Activated T-cell treated with anti-CD3 and anti-CD28 coated beads, Interleukin-2, amount 50 U/mL, for 4 hours (primary cell): ENCODE measurements around the gene CD276. TPM values are rescaled to one million over a fixed set of nuclear protein-coding genes. Genes with fewer than 3 reads are reported as not detected.
A peak's percentile ranks its signal among the peaks of the same experiment; 100 is the strongest.
"Not testable (repeated sequence)": the region's sequence is repeated elsewhere in the genome, so short reads cannot be mapped to it uniquely, and the experiment has no call there.

Source experiments
- ATAC-seq, 2 donors: fragments of 200-7000 bp; cut with Tn5 transposase; one replicate each; pipeline ENCODE4 v1.10.0; 2021
- DNase-seq: peaks from one replicate; pipeline ENCODE4 v3.0.0-alpha.2; 2020
- H3K27me3 Mint-ChIP-seq: one replicate; pipeline ENCODE4 v1.8.0; 2021; ENCODE audit warnings: low read depth, mixed read lengths
- H3K36me3 Mint-ChIP-seq: one replicate; pipeline ENCODE4 v1.8.0; 2022; ENCODE audit warnings: mixed read lengths; ENCODE audit not compliant: insufficient read depth
- H3K4me1 Mint-ChIP-seq: one replicate; pipeline ENCODE4 v1.8.0; 2021; ENCODE audit warnings: low read depth, mixed read lengths
- H3K4me3 Mint-ChIP-seq: one replicate; pipeline ENCODE4 v1.8.0; 2021; ENCODE audit warnings: mild to moderate bottlenecking, moderate library complexity, mixed read lengths
- H3K9me3 Mint-ChIP-seq: one replicate; pipeline ENCODE4 v1.8.0; 2021; ENCODE audit warnings: mixed read lengths
- total RNA-seq, 3 donors: library from RNA; stranded (reverse); gene quantifications; one replicate each; pipeline ENCODE4 v1.2.1, GENCODE V29; 2021

Gene CD276
- total RNA-seq, 3 donors from 2014 or later, result 2.6 to 4.1 (median 3.1) TPM

GRCh38 chr15:73695773-73696640 is 11.8 kb downstream of the CD276 start:
- no peaks in the 10 kb centered on the region for H3K9me3 Mint-ChIP-seq
- no peak for DNase-seq
- no peaks in the 10 kb centered on the region for H3K36me3 Mint-ChIP-seq
- peak overlapping the region; percentile 2 for H3K4me3 Mint-ChIP-seq
- peaks cover 26% of the 10 kb centered on the region for H3K4me1 Mint-ChIP-seq
- ATAC-seq, result no peak
- H3K27me3 Mint-ChIP-seq, result peaks cover 48% of the 10 kb centered on the region

GRCh38 chr15:73696641-73697001 is 12.4 kb downstream of the CD276 start:
- Mint-ChIP-seq H3K27me3 (peaks cover 51% of the 10 kb centered on the region), H3K4me3 (no peak overlapping the region), H3K9me3 (no peaks in the 10 kb centered on the region), H3K36me3 (no peaks in the 10 kb centered on the region), H3K4me1 (peaks cover 26% of the 10 kb centered on the region)
- DNase-seq, result no peak
- ATAC-seq, result no peak

- H3K4me3 Mint-ChIP-seq, result peak overlapping the region; percentile 43
These were observed 12.9 kb downstream of the CD276 start for GRCh38 chr15:73697033-73697467.

GRCh38 chr15:73699249-73700040 is 15.3 kb downstream of the CD276 start:
- H3K9me3 Mint-ChIP-seq, result no peaks in the 10 kb centered on the region
- H3K27me3 Mint-ChIP-seq, result peaks cover 48% of the 10 kb centered on the region
- H3K4me1 Mint-ChIP-seq, result peaks cover 23% of the 10 kb centered on the region
- DNase-seq (no peak), ATAC-seq (no peak)
- no peak overlapping the region for H3K4me3 Mint-ChIP-seq
- H3K36me3 Mint-ChIP-seq, result no peaks in the 10 kb centered on the region

More at GRCh38 chr15:73697033-73697467, 12.9 kb downstream of the CD276 start:
- ATAC-seq (peak; percentile 84 to 90), DNase-seq (peak; percentile 57)
- no peaks in the 10 kb centered on the region for H3K36me3 Mint-ChIP-seq
- H3K27me3 Mint-ChIP-seq, result peaks cover 51% of the 10 kb centered on the region
- peaks cover 26% of the 10 kb centered on the region for H3K4me1 Mint-ChIP-seq
- H3K9me3 Mint-ChIP-seq, result no peaks in the 10 kb centered on the region

- peaks cover 23% of the 10 kb centered on the region for H3K4me1 Mint-ChIP-seq
- H3K4me3 Mint-ChIP-seq, result no peak overlapping the region
- H3K36me3 Mint-ChIP-seq, result no peaks in the 10 kb centered on the region
- ATAC-seq, result peak; percentile 59 to 64
- DNase-seq, result peak; percentile 71
- peaks cover 47% of the 10 kb centered on the region for H3K27me3 Mint-ChIP-seq
- no peaks in the 10 kb centered on the region for H3K9me3 Mint-ChIP-seq
These were observed 16.1 kb downstream of the CD276 start for GRCh38 chr15:73700041-73700842.

- Mint-ChIP-seq H3K27me3 (peaks cover 37% of the 10 kb centered on the region), H3K4me1 (peaks cover 12% of the 10 kb centered on the region)
- not testable (repeated sequence) for H3K36me3 Mint-ChIP-seq, ATAC-seq, H3K4me3 Mint-ChIP-seq, H3K9me3 Mint-ChIP-seq, DNase-seq
These were observed 18.4 kb downstream of the CD276 start for GRCh38 chr15:73702311-73703239.

- H3K4me3 Mint-ChIP-seq, H3K9me3 Mint-ChIP-seq, ATAC-seq, H3K36me3 Mint-ChIP-seq, H3K4me1 Mint-ChIP-seq, DNase-seq: not testable (repeated sequence)
- H3K27me3 Mint-ChIP-seq, result peaks cover 36% of the 10 kb centered on the region
These were observed 19.4 kb downstream of the CD276 start for GRCh38 chr15:73703601-73704000.

GRCh38 chr15:73704142-73704868 is 20.1 kb downstream of the CD276 start:
- H3K4me3 Mint-ChIP-seq, ATAC-seq, DNase-seq, H3K4me1 Mint-ChIP-seq, H3K36me3 Mint-ChIP-seq, H3K9me3 Mint-ChIP-seq: not testable (repeated sequence)
- peaks cover 31% of the 10 kb centered on the region for H3K27me3 Mint-ChIP-seq

GRCh38 chr15:73704869-73705645 is 20.9 kb downstream of the CD276 start:
- Mint-ChIP-seq H3K9me3 (no peaks in the 10 kb centered on the region), H3K27me3 (peaks cover 25% of the 10 kb centered on the region)

GRCh38 chr15:73708691-73709090 is 24.5 kb downstream of the CD276 start:
- Mint-ChIP-seq H3K4me3 (no peak overlapping the region), H3K36me3 (no peaks in the 10 kb centered on the region), H3K9me3 (no peaks in the 10 kb centered on the region), H3K27me3 (peaks cover 18% of the 10 kb centered on the region), H3K4me1 (no peaks in the 10 kb centered on the region)
- ATAC-seq, result no peak
- DNase-seq, result no peak

More at GRCh38 chr15:73704869-73705645, 20.9 kb downstream of the CD276 start:
- Mint-ChIP-seq H3K4me3 (no peak overlapping the region), H3K36me3 (no peaks in the 10 kb centered on the region), H3K4me1 (peaks cover 2% of the 10 kb centered on the region)
- ATAC-seq (peak; percentile 71 to 76), DNase-seq (peak; percentile 57)

- Mint-ChIP-seq H3K4me1 (no peaks in the 10 kb centered on the region), H3K36me3 (no peaks in the 10 kb centered on the region), H3K27me3 (peaks cover 15% of the 10 kb centered on the region), H3K4me3 (no peak overlapping the region), H3K9me3 (no peaks in the 10 kb centered on the region)
- ATAC-seq (no peak), DNase-seq (no peak)
These were observed 25.1 kb downstream of the CD276 start for GRCh38 chr15:73709241-73709640.

- Mint-ChIP-seq H3K4me1 (no peaks in the 10 kb centered on the region), H3K27me3 (peaks cover 13% of the 10 kb centered on the region), H3K36me3 (no peaks in the 10 kb centered on the region), H3K9me3 (no peaks in the 10 kb centered on the region), H3K4me3 (no peak overlapping the region)
- ATAC-seq, result no peak
- DNase-seq, result no peak
These were observed 25.5 kb downstream of the CD276 start for GRCh38 chr15:73709686-73710085.
